ENCODE results near the gene TTLL8. TPM values are rescaled to one million over a fixed set of nuclear protein-coding genes. Genes with fewer than 3 reads are reported as not detected.
"Not testable (repeated sequence)": the region's sequence is repeated elsewhere in the genome, so short reads cannot be mapped to it uniquely, and the experiment has no call there.

Gene TTLL8
- total RNA-seq, 1 donor from 2014 or later, result not detected

DNA sequence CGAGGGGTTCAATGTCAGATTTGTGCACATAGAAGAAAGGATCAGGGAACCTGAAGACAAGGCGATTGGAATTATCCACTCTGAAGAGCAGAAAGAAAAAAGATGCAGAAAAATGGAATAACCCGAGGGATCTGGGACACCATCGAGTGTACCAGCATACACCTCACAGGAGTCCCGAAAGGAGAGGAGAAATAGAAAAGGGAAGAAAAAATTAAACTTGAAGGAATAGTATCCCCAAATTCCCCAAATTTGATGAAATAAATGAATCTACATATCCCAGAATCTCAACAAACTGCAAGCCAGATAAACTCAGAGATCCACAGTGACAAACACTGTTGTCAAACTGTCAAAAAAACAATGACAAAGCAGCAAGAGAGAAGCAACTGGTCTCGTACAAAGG is 66.9 kb downstream of the TTLL8 start:
- intact Hi-C loops (cut with micrococcal nuclease), result no loop called here

DNA sequence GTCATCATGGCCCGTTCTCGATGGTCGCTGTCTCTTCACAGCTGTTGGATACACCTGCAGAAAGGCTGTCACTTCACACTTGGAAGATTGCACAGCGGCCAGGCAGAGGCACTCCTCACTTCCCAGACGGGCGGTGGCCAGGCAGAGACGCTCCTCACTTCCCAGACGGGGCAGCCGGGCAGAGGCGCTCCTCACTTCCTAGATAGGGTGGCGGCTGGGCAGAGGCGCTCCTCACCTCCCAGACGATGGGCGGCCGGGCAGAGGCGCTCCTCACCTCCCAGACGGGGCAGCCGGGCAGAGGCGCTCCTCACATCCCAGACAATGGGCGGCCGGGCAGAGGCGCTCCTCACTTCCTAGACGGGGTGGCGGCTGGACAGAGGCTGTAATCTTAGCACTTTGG is 68.3 kb downstream of the TTLL8 start:
- intact Hi-C loops (cut with micrococcal nuclease), result not testable (repeated sequence)

DNA sequence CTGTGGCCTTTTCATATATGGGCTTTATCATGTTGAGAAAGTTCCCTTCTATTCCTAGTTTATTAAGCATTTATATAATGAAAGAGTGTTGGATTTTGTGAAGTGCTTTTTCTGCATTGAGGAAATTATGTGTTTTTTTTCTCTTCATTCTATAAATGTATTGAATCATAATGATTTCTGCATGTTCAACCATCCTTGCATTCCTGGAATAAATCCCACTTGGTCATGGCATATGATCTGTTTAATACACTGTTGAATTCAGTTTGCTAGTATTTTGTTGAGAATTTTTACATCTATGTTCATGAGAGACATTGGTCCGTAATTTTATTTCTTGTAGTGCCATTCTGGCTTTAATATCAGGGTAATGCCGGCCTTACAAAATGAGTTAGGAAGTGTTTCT is 71.8 kb downstream of the TTLL8 start:
- intact Hi-C loops (cut with micrococcal nuclease), result no loop called here

DNA sequence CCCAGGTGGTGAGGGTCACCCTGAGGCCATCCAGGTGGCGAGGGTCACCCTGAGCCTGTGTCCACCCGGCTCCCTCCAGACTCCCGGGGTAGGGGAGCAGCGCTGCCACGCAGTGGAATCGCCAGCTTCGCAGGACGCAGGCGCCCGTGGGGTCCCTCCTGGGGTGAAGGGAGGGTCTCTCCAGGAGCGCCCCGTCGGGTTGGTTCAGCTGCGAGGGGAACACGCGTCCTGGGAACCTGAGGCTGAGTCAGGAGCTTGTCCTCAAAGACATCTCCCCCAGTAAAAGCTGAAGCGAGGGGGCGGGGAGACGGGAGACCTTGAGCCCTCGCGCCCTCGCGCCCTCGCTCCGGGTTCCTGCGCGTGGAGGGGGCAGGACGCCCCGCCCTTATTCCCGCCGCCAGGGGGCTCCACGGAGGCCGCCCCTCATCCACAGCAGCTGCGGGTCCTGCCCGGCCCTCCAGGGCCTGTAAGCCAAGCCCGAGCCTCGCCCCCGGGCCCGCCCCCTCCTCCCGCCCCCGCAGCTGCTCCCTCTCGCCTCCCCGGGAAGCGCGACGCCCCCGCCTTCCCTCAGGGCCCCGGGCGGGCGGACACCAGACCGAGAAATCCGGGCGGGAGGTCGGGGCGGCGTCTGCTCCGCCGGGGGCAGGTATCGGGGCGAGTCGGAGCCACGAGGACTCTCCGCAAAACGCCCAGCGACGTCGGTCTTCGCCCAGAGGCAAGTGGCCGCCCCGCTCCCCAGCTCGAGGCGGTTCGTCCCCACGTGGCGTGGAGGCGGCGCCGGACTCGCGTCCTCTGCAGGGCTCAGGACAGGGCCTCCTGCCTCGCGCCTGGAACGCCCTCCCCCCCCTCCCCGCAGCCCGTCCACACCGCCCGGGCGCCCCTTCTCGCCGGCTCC is 74.7 kb downstream of the TTLL8 start:
- intact Hi-C loops (cut with micrococcal nuclease), result no loop called here

DNA sequence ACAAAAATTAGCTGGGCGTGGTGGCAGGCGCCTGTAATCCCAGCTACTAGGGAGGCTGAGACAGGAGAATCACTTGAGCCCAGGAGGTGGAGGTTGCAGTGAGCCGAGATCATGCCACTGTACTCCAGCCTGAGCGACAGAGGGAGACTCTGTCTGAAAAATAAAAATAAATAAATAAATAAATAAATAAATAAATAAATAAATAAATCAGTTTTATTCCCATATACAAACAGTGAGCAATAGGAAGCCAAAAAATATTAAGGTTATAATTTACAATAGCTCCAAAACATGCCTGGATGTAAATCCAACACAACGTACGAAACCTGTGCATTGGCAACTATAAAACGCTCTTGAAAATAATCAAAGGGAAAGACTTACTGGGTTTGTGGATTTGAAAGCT is 76.3 kb downstream of the TTLL8 start:
- intact Hi-C loops (cut with micrococcal nuclease), result not testable (repeated sequence)

DNA sequence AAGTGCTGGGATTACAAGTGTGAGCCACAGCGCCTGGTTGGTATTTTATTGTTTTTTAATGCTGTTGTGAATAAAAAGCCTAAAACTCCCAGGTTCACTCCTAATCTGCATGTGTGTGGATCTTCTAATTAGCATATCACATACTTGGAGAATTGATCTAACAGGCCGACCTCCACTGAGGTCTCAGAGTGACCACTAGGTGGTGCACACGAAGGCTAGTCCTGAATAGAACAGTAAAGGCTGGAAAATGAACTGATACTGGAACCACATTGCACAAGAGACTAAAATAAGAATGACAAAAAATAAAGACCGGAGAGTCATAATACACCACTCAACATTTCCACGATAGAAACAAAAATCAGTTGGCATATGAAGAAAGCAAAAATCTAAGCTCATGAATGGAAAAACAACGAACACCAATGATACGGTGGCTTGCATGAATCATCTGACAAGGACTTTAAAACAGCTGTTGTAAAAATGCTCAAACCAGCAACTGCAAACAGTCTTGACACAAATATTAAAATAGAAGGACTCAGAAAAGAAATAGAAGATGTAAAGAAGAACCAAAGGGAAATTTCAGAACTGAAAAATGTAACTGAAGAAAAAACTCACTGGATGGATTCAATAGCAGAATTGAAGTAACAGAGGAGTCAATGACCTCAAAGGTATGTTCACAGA is 78.4 kb downstream of the TTLL8 start:
- intact Hi-C loops (cut with micrococcal nuclease), result loop anchor here (5.0 kb wide), 1 partner anchor 48 kb away; no protein-coding TSS in a partner anchor

DNA sequence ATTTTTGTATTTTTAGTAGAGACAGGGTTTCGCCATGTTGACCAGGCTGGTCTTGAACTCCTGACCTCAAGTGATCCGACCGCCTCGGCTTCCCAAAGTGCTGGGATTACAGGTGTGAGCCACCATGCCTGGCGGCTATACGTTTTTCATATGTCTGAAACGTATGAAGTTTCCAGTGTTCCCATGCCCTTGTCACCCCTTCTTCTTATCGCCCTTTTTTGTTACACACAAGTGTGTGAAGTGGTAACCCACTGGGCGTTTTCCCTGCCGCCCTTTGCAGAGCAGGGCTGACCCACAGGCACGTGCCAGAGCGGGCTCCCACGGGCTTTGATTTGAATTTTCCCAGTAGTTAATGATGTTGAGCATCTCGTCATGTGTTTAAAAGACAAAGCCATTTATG is 80.5 kb downstream of the TTLL8 start:
- intact Hi-C loops (cut with micrococcal nuclease), result loop anchor here (5.0 kb wide), 1 partner anchor 50 kb away; no protein-coding TSS in a partner anchor

DNA sequence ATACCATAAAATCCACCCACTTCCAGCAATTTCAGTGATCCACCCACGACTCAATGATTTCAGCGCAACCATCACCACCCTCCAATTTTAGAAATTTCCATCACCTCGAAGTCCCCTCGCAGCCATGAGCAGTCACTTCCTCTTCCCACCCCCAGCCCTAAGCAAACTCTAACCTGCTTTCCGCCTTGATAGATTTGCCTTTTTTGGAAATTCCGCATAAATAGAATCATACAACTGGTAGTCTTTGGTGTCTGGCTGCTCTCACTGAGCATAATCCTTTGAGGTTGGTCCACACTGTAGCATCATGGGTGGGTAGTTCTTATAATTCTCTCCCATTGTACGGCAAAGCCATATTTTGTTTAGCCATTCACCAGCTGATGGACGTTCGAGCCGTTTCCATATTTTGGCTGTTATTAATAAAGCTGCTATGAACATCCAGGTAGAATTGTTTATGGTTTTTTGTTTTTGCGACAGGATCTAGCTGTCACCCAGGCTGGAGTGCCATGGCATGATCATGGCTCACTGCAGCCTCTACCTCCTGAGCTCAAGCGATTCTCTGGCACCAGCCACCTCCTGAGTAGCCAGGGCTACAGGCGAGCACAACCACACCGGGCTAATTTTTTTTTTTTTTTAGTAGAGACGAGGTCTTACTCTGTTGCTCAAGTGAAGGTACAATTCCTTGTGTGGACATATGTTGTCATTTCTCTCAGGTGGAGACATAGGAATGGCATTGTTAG is 81.5 kb downstream of the TTLL8 start:
- intact Hi-C loops (cut with micrococcal nuclease), result loop anchor here (5.0 kb wide), 1 partner anchor 51 kb away; no protein-coding TSS in a partner anchor

DNA sequence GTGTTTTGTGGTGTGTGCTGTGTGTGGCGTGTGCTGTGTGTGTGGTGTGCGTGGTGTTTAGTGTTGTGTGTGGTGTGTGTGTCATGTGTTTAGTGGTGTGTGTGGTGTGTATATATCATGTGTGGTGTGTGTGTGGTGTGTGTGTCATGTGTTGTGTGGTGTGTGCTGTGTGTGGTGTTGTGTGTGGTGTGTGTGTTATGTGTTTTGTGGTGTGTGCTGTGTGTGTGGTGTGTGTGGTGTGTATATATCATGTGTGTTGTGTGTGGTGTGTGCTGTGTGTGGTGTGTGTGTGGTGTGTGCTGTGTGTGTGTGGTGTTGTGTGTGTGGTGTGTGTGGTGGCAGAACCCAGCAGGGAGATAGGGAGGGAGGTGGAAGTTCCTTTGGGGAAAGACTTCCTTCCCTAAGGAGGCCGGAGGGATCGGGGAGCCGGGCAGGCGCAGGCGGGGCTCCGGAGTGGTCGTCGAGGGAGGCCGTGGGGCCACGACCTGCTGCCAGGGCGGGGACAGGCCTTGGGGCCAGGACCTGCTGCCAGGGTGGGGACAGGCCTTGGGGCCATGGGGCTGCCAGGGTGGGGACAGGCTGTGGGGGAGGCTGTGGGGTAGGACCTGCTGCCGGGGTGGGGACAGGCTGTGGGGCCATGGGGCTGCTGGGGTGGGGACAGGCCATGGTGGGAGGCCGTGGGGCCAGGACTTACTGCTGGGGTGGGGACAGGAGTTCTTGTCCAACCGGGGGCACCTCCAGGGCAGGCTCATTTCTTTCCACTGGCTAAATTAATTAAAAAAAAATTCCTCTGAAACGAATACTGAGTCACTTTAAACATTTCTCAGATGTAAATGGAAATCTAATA is 82.3 kb downstream of the TTLL8 start:
- intact Hi-C loops (cut with micrococcal nuclease), result loop anchor here (5.0 kb wide), 1 partner anchor 52 kb away; no protein-coding TSS in a partner anchor

DNA sequence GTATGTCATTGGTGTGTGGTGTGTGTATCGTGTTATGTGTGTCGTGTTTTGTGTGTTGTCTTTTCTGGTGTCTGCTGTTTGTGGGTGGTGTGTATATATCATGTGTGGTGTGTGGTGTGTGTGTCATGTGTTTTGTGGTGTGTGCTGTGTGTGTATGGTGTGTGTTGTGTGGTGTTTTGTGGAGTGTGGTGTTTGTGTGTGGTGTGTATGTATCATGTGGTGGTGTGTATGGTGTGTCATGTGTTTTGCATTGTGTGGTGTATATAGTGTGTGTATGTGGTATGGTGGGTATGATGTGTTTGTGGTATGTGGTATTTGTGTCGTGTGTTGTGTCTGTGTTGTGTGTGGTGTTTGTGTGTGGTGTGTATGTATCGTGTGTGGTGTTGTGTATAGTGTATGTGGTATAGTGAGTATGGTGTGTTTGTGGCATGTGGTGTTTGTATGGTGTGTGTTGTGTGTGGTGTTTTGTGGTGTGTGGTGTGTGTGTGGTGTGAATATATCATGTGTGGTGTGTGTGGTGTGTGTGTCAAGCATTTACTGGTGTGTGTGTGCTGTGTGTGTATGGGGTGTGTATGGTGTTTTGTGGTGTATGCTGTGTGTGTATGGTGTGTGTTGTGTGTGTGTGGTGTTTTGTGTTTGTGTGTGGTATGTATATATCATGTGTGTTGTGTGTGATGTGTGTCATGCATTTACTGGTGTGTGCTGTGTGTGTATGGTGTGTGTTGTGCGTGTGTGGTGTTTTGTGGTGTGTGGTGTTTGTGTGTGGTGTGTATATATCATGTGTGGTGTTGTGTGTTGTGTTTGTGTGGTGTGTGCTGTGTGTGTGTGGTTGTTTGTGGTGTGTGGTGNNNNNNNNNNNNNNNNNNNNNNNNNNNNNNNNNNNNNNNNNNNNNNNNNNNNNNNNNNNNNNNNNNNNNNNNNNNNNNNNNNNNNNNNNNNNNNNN is 84.8 kb downstream of the TTLL8 start:
- intact Hi-C loops (cut with micrococcal nuclease), result no loop called here

DNA sequence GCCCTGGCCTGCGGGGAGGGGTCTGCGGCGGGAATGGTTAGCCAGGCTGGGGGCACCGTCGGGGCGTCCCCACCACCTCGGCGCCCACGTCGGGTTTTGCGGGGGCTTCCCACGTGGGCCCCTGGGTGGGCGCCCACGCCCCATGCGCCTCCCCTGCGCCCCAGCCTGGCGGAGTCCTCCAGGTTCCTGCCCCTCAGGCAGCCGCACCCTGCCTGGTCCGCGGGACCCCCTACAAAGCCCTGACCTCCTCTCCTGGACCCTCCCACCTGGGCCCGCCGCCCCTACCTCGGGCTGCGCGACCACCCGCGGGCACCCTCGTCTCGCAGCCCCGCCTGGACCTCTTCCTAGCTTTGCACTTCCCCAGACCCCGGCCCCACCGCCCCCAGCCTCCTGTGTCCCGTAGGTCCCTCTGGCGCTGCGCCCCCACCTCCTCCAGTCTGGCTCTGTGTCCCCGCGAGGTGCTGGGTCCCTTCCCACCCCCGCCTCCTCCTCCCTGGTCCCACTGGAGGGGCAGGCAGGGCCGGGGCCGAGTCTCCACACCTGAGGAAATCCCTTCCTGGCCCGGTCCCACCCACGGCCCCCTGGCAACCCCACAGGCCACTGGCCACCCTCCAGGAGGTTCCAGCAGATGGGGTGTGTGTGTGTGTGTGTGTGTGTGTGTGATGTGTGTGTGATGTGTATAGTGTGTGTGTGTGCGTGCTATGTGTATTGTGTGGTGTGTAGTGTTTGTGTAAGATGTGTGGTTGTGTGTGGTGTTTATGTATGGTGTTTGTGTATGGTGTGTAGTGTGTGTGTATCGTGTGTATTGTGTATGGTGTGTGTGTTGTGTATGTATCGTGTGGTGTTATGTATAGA is 85.7 kb downstream of the TTLL8 start:
- intact Hi-C loops (cut with micrococcal nuclease), result no loop called here

DNA sequence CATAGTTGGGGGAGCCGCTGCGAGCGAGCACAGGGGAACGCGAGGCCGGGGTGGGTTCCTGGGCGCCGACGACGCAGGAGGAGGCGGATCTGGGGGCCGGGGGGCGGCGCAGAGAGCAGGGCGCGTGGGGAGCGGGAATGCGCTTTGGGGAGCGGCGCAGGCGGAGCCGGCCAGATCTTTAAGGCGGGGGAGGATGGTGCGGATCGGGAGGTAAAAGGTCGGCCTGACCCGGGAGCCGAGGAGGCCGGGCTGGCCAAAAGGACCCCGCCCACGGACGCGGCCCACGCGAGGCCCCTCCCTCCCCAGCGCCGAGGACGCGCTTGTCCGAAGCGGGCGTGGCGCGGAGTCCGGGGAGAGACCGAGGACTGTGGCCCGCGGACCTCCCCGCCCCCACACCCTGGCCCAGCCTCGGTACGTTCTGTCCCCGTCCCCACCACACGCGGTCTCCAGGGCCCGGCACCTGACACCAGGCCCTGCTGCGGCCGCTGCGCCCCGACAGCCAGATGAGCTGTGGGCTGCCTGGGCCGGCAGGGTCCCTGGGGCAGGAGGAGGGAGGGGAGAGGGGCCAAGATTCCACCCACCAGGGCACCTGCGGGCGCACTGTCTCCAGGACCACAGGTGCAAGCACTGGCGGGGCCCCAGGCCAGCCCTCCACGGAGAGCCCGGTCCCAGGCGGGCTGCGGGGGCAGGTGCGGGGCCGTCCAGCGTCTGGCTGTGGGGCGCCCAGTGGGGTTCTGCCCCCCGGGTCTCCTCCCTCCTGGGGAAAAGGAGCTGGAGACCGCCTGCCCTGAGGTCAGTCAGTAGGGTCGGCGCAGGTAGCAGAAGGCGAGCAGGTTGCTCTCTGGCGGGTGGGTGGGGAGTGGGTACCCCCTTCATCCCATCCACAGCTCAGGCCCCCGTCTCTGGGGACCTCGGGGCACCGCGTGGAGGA is 86.6 kb downstream of the TTLL8 start:
- intact Hi-C loops (cut with micrococcal nuclease), result loop anchor here (2.0 kb wide), 1 partner anchor 35 kb away; no protein-coding TSS in a partner anchor

DNA sequence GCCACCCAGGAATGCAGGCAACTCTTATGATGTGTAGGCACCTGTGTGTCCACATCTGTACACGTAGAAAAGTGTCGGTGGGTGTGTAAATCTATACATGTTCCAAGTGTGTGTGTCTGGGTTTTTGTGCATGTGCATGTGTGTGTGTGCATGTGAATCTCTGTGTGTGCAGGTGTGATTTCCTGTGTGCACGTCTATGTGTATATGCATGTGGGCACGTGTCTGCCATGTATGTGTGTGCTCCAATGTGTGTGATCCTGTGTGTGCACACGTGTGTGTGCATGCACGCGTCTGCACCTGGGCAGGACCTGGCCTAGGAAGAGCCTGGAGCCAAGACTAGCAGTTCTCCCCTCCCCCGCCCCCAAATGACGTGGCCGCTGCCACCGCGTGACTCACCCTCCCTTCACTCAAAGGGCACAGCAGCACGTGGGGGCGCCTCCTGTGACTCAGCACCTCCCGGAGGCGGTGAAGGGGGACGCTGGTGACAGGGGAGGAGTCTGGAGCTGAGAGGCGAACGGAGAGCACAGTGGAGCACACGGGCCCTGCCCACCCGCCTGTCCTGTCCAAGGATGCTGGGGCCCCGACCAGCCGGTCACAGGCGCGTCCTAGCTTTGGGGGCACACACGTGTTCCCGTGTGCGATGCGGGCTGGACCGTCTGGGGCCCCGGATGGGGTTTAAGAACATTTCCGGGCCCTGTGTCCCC is 87.4 kb downstream of the TTLL8 start:
- intact Hi-C loops (cut with micrococcal nuclease), result loop anchor here (2.0 kb wide), 1 partner anchor 34 kb away; no protein-coding TSS in a partner anchor

DNA sequence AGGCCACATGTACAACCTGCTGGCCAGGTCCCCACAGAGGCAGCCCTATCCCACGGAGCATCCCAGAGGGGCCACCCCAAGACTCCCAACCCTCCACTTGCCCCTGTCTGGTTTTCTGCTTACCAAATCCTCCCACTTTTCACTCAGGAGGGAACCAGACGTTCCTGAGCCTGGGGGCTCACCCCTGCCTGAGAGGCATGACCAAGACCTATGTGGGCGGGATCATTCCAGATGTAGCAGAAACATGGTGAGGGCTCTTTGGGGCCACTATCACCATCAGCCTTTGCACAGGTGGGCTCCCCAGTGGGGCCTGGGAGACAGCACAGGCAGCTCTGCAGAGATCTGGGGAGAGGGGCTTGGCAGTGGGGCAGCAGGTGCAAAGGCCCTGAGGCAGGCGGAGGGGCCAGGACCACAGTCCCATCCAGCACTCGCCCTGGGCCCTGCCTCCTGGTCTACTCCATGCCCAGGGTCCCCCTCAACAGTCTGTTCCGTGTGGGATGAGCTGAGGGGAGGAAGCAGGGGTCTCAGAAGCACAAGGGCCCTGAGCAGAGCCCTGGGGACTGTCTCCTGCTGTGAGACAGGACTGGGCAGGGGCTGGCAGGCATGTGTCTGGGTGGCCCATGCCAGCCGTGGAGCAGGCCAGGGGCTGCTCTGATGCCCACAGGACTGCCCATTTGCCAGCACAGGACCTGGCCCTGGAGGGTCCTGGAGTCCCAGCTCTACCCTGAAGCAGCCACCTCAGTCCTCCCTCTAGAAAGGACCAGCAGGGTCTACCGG is 88.2 kb downstream of the TTLL8 start:
- intact Hi-C loops (cut with micrococcal nuclease), result loop anchor here (2.0 kb wide), 1 partner anchor 33 kb away; no protein-coding TSS in a partner anchor

DNA sequence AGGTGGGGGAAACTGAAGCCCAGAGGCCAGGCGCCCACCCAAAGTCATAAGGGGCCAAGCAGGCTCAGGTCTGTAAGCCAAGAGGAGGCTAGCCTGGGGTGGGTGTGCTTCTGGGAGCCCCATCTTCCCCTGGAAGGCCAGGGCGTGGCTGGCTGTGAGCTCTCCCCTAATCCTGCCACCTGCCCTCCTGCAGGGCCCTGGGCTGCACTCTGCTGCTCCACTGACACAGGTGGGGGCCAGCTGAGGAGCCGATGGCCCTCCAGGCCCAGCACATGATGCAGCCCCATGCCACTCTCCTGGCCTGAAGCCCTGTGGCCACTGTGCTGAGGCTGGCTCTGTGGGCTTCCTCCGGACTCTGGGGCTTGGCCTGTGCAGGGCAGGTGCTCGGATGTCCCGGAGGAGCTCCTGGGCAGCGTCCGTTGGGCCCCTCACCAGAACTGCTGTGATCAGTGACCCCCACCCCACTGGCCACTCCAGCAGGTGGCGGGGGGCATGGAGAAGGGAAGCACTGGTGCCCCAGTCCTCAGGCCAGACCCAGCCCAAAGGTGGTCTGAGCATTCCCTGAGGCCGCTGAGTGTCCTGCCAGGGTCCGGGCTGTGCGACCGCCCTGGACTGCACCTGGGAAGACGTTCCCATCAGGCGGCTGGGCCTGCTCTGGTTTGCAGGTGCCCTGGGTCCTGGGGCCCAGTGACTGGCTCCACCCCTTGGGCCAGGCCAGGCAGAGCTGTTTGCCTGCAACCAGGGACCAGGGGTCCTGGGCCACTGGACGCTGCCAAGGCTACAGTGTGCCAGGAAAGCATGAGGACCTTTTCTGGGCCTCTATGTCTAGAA is 89.1 kb downstream of the TTLL8 start:
- intact Hi-C loops (cut with micrococcal nuclease), result no loop called here

All from T-helper 2 cell treated with Interferon-gamma antibody and Interleukin-4, amounts not matched to agents 100 ng/mL and 5 ng/mL, for 36 hours (primary cell).